Endothelial cell of umbilical vein (primary cell): ENCODE measurements around the gene TIMP1.

Experiments
- POLR2A ChIP-seq: IDR thresholded peaks from 2 replicates; pipeline ENCODE4 v1.6.1; 2012; ENCODE audit warnings: low read depth, mild to moderate bottlenecking, control low read depth, low read length
- POLR2AphosphoS5 ChIP-seq: IDR thresholded peaks from 2 replicates; pipeline ENCODE4 v1.6.1; 2012; ENCODE audit warnings: low read depth, mild to moderate bottlenecking, control low read depth, low read length, moderate library complexity; ENCODE audit not compliant: insufficient read depth
- TF ChIP-seq, protein P1 (sequence below), 2 donors: IDR thresholded peaks; 1 replicate in 1 of 2; 2 replicates in 1 of 2; pipeline ENCODE4 v1.5.1; 2011; ENCODE audit warnings: low read length in 2 of 2, mild to moderate bottlenecking in 2 of 2, moderate library complexity in 2 of 2, control low read depth in 1 of 2, inconsistent platforms in 1 of 2, low read depth in 1 of 2; ENCODE audit not compliant: insufficient read depth in 1 of 2; ENCODE audit errors: extremely low read depth in 1 of 2
- TF ChIP-seq, protein P2 (sequence below): IDR thresholded peaks from 2 replicates; pipeline ENCODE4 v1.6.1; 2011; ENCODE audit not compliant: insufficient read depth, insufficient read length

- TF ChIP-seq POLR2AphosphoS5 (no peak), POLR2A (no peak)
- TF ChIP-seq, protein P1, sequence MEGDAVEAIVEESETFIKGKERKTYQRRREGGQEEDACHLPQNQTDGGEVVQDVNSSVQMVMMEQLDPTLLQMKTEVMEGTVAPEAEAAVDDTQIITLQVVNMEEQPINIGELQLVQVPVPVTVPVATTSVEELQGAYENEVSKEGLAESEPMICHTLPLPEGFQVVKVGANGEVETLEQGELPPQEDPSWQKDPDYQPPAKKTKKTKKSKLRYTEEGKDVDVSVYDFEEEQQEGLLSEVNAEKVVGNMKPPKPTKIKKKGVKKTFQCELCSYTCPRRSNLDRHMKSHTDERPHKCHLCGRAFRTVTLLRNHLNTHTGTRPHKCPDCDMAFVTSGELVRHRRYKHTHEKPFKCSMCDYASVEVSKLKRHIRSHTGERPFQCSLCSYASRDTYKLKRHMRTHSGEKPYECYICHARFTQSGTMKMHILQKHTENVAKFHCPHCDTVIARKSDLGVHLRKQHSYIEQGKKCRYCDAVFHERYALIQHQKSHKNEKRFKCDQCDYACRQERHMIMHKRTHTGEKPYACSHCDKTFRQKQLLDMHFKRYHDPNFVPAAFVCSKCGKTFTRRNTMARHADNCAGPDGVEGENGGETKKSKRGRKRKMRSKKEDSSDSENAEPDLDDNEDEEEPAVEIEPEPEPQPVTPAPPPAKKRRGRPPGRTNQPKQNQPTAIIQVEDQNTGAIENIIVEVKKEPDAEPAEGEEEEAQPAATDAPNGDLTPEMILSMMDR (IDR thresholded peaks at IDR 0.05; ENCODE audit: extremely low read depth in 1 of 2, insufficient read depth in 1 of 2, low read depth in 1 of 2, low read length in 2 of 2) = no peak
- TF ChIP-seq, protein P2, sequence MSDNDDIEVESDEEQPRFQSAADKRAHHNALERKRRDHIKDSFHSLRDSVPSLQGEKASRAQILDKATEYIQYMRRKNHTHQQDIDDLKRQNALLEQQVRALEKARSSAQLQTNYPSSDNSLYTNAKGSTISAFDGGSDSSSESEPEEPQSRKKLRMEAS = no peak
Observed at GRCh38 chrX:47543496-47543895, 38.7 kb upstream of the TIMP1 start.
